HCT116 (cell line): ENCODE measurements around the gene MTG2.

Experiments
- EGR1 ChIP-seq: IDR thresholded peaks from 2 replicates; pipeline ENCODE4 v1.6.1; 2012; ENCODE audit warnings: low read depth
- ELF1 ChIP-seq: IDR thresholded peaks from 2 replicates; pipeline ENCODE4 v1.6.1; 2012; ENCODE audit warnings: low read depth, borderline replicate concordance
- EZH2 ChIP-seq: fragments of 200-600 bp; sonication (generic); IDR thresholded peaks from 2 replicates; pipeline ENCODE4 v1.6.1; 2017; ENCODE audit warnings: antibody characterized with exemption, mixed run types
- EZH2phosphoT487 ChIP-seq: fragments of 200-600 bp; IDR thresholded peaks from 2 replicates; pipeline ENCODE4 v1.6.1; 2018; ENCODE audit warnings: antibody characterized with exemption, borderline replicate concordance
- FOSL1 ChIP-seq: IDR thresholded peaks from 2 replicates; pipeline ENCODE4 v1.6.1; 2012; ENCODE audit warnings: low read depth
- JUND ChIP-seq: IDR thresholded peaks from 2 replicates; pipeline ENCODE4 v1.6.1; 2012
- POLR2A ChIP-seq: IDR thresholded peaks from 2 replicates; pipeline ENCODE4 v1.7.0; 2011; ENCODE audit warnings: borderline replicate concordance; ENCODE audit not compliant: insufficient read depth, insufficient read length; ENCODE audit errors: extremely low read depth
- RAD21 ChIP-seq: IDR thresholded peaks from 2 replicates; pipeline ENCODE4 v1.6.1; 2012; ENCODE audit warnings: low read depth, mild to moderate bottlenecking
- SIN3A ChIP-seq: IDR thresholded peaks from 2 replicates; pipeline ENCODE4 v1.6.1; 2012; ENCODE audit warnings: low read depth
- SP1 ChIP-seq: IDR thresholded peaks from 2 replicates; pipeline ENCODE4 v1.6.1; 2012; ENCODE audit warnings: low read depth
- SRF ChIP-seq: IDR thresholded peaks from 2 replicates; pipeline ENCODE4 v1.6.1; 2012; ENCODE audit warnings: low read depth
- TCF7L2 ChIP-seq: IDR thresholded peaks from 2 replicates; pipeline ENCODE4 v1.7.0; 2011; ENCODE audit warnings: borderline replicate concordance, inconsistent platforms; ENCODE audit not compliant: insufficient read depth, insufficient read length; ENCODE audit errors: extremely low read depth
- ZFX ChIP-seq: fragments of 450-650 bp; IDR thresholded peaks from 2 replicates; pipeline ENCODE4 v1.6.1; 2017
- TF ChIP-seq, protein P1 (sequence below), 3 experiments: fragments of 200-600 bp in 1 of 3; sonication (generic) in 1 of 3; IDR thresholded peaks in 2 of 3; conservative IDR thresholded peaks in 1 of 3; 2 replicates each; pipeline ENCODE4 v1.5.1; 2012 to 2017; ENCODE audit warnings: low read depth in 2 of 3, low read length in 2 of 3, antibody characterized with exemption in 1 of 3, borderline replicate concordance in 1 of 3, control low read depth in 1 of 3, mild to moderate bottlenecking in 1 of 3, mixed read lengths in 1 of 3, mixed run types in 1 of 3, moderate library complexity in 1 of 3; ENCODE audit not compliant: insufficient read depth in 1 of 3

DNA sequence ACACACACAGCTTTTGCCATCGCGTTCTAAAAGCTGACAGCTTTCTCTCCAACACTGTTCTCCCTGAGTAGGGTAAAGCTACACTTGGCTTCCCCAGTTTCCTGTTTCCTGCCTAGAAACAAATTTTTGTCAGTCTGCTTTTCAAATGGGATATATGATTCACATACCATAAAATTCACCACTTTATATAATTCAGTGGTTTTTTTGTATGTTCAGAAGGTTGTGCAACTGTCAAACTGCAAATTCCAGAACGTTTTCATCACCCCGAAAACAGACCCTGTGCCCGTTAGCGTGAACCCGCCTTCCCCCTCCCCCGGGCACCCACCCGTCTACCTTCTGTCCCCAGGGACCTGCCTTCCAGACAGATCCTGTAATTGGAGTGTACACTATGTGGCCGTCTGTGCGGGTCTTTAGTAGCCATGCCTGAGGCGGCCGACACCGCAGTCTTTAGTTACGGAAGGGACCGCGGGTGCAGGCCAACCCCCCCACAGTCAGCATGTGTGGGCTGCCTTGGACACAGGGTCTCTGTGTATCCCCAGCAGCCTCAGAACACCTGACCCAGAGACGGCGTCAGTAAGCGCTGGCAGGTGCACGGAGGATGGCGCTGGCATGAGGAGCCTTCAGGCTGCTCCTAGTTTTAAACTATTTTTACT lies 20.7 kb downstream of the MTG2 start:
- no peak for TF ChIP-seq POLR2A
- TF ChIP-seq, protein P1, sequence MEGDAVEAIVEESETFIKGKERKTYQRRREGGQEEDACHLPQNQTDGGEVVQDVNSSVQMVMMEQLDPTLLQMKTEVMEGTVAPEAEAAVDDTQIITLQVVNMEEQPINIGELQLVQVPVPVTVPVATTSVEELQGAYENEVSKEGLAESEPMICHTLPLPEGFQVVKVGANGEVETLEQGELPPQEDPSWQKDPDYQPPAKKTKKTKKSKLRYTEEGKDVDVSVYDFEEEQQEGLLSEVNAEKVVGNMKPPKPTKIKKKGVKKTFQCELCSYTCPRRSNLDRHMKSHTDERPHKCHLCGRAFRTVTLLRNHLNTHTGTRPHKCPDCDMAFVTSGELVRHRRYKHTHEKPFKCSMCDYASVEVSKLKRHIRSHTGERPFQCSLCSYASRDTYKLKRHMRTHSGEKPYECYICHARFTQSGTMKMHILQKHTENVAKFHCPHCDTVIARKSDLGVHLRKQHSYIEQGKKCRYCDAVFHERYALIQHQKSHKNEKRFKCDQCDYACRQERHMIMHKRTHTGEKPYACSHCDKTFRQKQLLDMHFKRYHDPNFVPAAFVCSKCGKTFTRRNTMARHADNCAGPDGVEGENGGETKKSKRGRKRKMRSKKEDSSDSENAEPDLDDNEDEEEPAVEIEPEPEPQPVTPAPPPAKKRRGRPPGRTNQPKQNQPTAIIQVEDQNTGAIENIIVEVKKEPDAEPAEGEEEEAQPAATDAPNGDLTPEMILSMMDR (IDR thresholded peaks at IDR 0.05 in 2 of 3, conservative IDR thresholded peaks at IDR 0.05 in 1 of 3; ENCODE audit: borderline replicate concordance in 1 of 3, insufficient read depth in 1 of 3, low read depth in 2 of 3, low read length in 2 of 3): no peak
- no peak for TF ChIP-seq RAD21
- TF ChIP-seq SIN3A: no peak
- TF ChIP-seq FOSL1: no peak
- no peak for TF ChIP-seq EZH2
- no peak for TF ChIP-seq EZH2phosphoT487
- TF ChIP-seq SRF: no peak
- no peak for TF ChIP-seq EGR1
- TF ChIP-seq JUND: no peak
- no peak for TF ChIP-seq SP1
- no peak for TF ChIP-seq ELF1
- no peak for TF ChIP-seq TCF7L2
- TF ChIP-seq ZFX: no peak
